ENCODE data around the gene FN1.

Gene FN1

GRCh38 chr2:215319500-215319899 lies 116.4 kb downstream of the FN1 start:
- H3K36me3 ChIP-seq = peaks cover 50 to 53% (median 53%) of the 10 kb centered on the region in 3 donors
- no peak for DNase-seq
- no peak overlapping the region for H3K27ac ChIP-seq
- H3K27me3 ChIP-seq = no peaks in the 10 kb centered on the region
- H3K9me3 ChIP-seq = no peaks in the 10 kb centered on the region
- H3K4me3 ChIP-seq = no peak overlapping the region
- no peaks in the 10 kb centered on the region for H3K4me1 ChIP-seq
- no peak for TF ChIP-seq CTCF (IDR thresholded peaks at IDR 0.05)
- intact Hi-C loops (cut with DNase I; ENCODE audit: low total_unique reads) = no loop called here

- Histone ChIP-seq H3K27ac (no peak overlapping the region), H3K9me3 (no peaks in the 10 kb centered on the region), H3K4me1 (peaks cover 0 to 13% (median 5%) of the 10 kb centered on the region in 4 donors), H3K27me3 (no peaks in the 10 kb centered on the region), H3K4me3 (no peak overlapping the region), H3K36me3 (peaks cover 30 to 39% (median 38%) of the 10 kb centered on the region in 3 donors)
- intact Hi-C loops (cut with DNase I; ENCODE audit: low total_unique reads) = no loop called here
- no peak for DNase-seq
- TF ChIP-seq CTCF (IDR thresholded peaks at IDR 0.05) = no peak
These were observed 119.5 kb downstream of the FN1 start for GRCh38 chr2:215316336-215316735.

GRCh38 chr2:215315301-215315700 lies 120.6 kb downstream of the FN1 start:
- intact Hi-C loops (cut with DNase I; ENCODE audit: low total_unique reads) = no loop called here

GRCh38 chr2:215314896-215315295 lies 121.0 kb downstream of the FN1 start:
- H3K4me3 ChIP-seq = no peak overlapping the region
- intact Hi-C loops (cut with DNase I; ENCODE audit: low total_unique reads) = no loop called here
- no peak for TF ChIP-seq CTCF (IDR thresholded peaks at IDR 0.05)
- peaks cover 0 to 17% (median 5%) of the 10 kb centered on the region in 4 donors for H3K4me1 ChIP-seq
- H3K27ac ChIP-seq = no peak overlapping the region
- no peaks in the 10 kb centered on the region for H3K27me3 ChIP-seq
- no peak for DNase-seq
- H3K36me3 ChIP-seq = peaks cover 18 to 25% (median 24%) of the 10 kb centered on the region in 3 donors
- no peaks in the 10 kb centered on the region for H3K9me3 ChIP-seq

More at GRCh38 chr2:215315301-215315700, 120.6 kb downstream of the FN1 start:
- Histone ChIP-seq H3K27me3 (no peaks in the 10 kb centered on the region), H3K4me3 (no peak overlapping the region), H3K27ac (no peak overlapping the region), H3K9me3 (no peaks in the 10 kb centered on the region), H3K36me3 (peaks cover 21 to 29% (median 28%) of the 10 kb centered on the region in 3 donors), H3K4me1 (peaks cover 0 to 17% (median 5%) of the 10 kb centered on the region in 4 donors)
- no peak for TF ChIP-seq CTCF (IDR thresholded peaks at IDR 0.05)
- DNase-seq = no peak

GRCh38 chr2:215313255-215313613 lies 122.6 kb downstream of the FN1 start:
- Histone ChIP-seq H3K27me3 (no peaks in the 10 kb centered on the region), H3K4me3 (no peak overlapping the region), H3K4me1 (peaks cover 0 to 17% (median 5%) of the 10 kb centered on the region in 4 donors), H3K36me3 (peaks cover 4 to 10% (median 8%) of the 10 kb centered on the region in 3 donors), H3K27ac (peak overlapping the region in 1 of 2 donors; percentile 84), H3K9me3 (no peaks in the 10 kb centered on the region)
- no peak for DNase-seq
- TF ChIP-seq CTCF (IDR thresholded peaks at IDR 0.05) = no peak
- intact Hi-C loops (cut with DNase I; ENCODE audit: low total_unique reads) = no loop called here

Measured in tibial artery (tissue), 4 donors.